GM21423 (cell line): ENCODE measurements around the gene HOXC9.
A peak's percentile ranks its signal among the peaks of the same experiment; 100 is the strongest.

Experiments
- ATAC-seq: cut with Tn5 transposase; IDR thresholded peaks from one replicate; pipeline ENCODE4 v1.9.1; 2021; ENCODE audit warnings: mild to moderate bottlenecking, moderate library complexity; ENCODE audit not compliant: unreplicated experiment

HOXC9 gene

DNA sequence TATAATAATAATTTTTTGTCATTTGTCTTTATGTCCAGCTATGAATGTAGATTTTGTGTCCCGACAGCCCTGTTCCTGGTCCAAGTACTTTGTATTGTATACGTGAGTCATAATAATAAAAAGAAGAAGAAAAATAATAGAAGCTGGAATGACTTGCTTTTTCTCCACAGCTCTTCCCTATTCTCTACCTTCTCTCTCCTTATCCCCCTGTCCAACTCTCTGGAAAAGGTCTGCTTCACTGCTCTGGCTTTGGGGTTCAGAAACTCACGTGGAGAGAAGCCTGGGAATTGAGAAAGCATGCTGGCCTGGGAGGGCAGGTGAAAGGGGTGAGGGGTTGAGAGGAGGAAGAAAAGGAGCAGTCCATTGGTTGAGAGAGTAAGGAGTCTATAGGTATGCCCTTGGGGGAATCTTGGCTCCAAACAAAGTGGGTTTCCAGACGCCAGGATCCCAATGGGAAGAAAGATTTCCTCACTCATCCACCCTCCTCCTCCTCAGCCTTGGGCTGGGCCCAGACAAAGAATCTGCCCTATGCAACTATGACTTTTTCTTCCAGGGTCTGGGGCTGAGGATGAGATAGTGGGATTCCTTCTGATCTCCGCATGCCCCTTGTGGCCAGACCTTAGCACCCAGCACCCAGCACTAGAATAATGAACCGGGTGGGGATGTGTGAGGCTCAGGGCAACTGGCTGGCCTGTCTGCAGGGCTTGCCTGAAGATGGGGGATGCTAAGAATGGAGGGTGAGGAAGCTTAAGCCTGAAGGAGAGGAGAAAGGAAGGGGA, 12.9 kb downstream of the HOXC9 start:
- ATAC-seq: no peak

DNA sequence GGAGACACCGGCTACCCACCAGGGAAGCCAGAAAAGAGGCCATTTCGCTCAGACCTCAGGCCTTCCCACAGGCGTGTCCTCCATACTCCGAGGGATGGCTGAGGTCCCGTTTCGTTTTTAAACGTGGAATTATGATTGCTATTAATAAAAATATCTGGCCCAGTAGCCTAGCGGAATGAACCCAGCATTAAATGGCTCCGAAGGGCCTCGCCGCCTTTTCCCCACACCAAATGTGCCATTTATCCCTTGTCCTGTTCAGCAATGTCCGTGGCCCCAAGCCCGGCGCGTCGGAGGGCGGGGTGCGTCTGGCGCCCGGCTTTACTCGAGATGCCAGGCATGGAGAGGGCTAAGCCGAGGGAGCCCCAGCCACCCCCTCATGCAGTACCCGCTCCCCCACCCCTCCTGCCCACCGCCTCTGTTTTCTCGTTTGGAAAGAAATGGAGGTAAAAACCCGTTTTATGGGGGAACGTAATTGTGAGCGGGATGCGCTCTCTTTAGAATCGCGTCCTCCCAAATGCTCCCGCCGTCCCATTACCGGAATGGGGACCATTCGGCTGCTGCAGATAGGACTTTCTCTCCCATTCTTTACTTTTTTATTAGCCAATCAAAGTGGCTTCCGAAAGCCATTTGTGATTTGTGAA, 14.5 kb downstream of the HOXC9 start:
- ATAC-seq: no peak

DNA sequence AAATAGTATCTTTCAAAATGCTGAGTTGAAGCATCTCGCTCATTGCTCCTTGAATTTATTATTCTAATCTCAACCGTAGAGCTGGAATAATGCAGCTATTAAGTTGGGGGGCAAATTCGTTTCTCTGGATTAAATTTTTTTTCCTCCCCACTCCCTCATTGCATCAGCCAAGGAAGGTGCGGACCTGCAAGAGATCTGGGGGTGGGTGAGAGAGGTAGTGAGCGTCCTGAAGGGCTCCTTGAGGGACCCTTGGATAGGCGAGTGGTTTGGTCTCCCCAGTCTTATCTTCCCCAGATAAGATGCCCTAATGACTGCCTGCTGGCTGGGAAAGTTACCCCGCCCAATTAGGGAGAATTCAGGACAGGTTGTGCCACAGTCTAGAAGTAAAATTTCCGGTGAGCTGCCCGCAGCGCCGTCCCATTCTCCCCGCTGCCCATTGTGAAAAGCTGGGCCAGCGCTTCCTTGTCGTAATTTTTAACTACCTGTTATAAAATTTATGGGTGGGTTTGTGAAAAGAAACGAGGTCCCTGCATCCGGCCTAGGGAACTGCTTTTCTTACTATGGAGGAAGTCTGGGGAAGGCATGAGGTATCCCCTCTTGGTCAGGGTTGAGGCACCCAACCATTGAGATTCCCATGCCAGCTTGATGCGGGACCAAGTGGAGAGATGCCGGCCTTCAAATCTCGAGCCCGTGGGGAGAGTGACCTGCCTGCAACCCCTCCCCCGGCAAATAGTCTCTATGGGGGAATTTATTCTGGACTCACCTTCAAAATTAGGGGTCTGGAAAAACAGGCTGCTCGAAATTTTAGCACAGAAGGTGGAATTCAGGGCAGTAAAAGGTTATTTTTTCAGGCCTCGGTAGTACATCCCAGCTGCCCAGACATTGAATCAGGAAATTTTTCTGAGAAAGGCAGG, 15.3 kb downstream of the HOXC9 start:
- no peak for ATAC-seq

DNA sequence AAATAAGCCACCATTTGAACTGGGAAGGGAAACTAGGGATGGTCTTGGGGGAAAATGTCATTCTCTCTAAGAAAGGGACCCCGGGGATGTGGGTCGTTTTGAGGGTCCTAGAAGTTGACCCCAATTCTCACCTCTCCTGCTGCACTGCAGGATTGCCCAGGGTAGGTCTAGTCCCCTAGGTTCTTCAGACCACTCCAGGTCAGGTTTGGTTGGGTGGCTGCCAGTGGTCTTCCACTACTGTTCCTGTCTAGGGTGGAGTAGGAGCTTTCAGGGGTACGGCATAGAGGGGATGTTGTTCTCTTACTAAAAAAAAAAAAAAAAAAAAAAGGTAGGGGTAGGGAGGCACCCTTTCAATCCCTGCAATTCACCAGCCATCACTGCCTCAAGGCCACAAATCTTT, 16.1 kb downstream of the HOXC9 start:
- no peak for ATAC-seq

DNA sequence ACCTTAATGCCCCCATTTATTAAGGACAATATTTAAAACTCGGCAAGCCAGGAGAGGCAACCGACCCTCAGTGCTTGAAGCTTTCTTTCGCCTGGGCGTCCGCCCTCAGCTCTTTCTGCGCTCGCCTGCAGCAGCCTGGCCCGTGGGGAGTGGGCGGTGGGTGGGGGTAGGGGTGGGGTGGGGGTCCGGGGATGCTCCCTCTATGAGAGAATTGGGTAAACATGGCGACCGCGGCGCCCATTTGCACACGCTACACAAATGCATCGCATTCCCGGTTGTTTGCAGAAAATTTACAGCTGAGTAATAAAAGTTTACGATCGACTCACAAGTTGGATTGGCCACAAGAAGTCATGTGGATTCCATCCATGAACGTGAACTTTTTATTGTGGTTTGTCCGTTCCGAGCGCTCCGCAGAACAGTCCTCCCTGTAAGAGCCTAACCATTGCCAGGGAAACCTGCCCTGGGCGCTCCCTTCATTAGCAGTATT, 16.6 kb downstream of the HOXC9 start:
- no peak for ATAC-seq

DNA sequence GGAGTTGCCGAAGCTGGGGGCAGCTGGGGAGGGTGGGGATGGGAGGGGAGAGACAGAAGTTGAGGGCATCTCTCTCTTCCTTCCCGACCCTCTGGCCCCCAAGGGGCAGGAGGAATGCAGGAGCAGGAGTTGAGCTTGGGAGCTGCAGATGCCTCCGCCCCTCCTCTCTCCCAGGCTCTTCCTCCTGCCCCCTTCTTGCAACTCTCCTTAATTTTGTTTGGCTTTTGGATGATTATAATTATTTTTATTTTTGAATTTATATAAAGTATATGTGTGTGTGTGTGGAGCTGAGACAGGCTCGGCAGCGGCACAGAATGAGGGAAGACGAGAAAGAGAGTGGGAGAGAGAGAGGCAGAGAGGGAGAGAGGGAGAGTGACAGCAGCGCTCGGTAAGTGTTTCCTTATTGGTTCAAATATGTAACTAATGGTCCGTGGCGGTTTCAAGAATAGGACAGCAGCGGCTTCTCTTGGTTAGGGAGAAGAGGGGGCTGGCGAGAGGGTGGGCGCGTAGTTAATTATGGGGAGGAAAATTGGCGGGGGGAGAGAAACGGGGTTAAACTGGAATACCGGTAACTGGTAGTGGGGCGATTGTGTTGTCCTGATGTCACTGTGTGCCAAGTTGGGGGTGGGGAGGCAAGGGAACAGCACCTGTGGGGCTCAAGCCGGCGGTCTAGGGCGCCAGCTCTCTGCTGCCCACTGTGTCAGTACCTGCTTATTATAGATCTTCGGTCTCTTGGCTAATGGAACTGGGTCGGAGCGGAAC, 17.2 kb downstream of the HOXC9 start:
- ATAC-seq: peak; percentile 37

DNA sequence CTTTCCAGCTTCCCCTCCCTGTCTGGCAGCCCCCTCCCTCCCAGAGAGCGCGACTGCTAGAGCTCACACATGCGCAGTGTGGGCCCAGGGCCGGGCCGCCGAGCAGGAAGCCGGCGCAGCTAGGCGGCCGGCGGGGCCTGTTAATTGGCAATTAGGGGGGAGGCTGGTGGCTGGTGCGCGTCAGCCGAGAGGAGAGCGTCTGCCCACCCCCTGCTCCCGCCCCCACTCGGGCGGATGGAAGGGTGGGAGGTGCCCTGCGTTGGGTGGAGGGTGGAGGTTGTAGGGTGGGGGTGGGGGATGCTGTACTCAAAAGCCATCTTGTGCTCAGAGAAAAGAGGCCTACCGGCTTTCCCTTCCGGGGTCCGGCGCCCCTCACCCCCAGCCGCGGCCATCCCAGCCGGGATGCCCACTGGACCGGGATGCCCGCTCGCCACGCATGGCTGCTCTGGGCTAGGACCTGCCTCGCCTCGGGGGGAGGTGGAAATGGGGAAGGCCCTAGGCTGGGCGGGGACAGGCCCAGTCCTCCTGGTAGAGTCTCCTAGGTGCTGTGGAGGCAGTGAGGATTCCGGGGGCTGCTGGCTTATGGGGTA, 18.0 kb downstream of the HOXC9 start:
- ATAC-seq: peak; percentile 75

DNA sequence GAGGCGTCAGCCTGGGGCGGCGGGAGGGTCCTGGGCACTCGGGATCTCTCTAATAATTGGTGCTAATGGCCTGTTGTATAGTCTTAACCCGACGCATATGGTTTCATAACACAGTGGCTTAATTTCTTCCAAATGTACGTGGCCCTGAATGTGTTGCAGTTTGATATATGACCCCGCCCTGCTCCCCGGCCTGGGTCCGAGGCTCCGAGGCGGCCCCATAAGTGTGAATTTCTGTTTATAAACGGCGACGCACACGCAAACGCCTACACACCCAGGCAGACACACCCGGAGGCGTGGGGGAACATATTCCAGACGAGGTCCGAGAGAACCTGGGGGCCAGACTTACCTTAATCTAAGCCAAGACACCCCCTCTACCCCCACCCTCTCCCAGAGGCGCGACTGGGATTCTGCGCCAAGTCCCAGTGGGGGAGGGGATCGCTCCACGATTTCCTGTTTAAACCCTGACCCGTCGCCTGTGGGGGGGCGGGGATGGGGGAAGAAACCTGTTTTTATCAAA, 18.6 kb downstream of the HOXC9 start:
- ATAC-seq: no peak

DNA sequence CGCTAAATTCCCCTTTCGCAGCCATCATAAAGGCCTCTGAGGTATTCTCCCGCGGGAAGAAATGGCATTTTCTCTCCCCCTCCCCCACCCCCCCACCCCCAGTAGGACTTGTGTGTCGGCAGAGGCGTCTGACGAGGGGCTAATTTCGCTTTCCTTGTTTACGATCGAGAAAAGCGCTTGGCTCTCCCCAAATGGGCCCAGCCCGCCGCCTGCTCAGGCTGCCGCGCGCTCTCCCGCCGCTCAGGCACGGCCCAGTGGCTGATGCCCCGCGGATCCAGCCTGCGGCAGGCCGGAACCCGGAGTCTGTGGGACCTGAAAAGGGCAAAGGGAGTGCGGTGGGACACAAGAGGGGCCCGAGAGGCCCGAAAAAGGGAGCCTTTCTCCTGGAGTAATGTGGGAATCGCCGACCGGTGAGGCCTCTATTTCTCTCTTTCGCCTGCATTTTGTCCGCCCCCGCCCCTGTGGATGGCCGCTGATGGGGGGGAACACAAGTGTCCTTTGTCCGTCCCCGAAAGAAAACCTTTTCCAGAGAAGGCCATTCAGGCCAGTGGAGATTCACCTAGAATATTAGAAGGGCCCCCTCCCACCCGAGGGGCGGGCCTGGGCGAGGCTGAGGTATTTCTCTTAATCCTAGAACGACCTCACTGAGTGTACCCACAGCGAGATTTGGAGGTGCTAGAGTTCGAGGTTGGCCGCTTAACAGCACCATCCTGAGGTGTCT, 19.3 kb downstream of the HOXC9 start:
- ATAC-seq: no peak

DNA sequence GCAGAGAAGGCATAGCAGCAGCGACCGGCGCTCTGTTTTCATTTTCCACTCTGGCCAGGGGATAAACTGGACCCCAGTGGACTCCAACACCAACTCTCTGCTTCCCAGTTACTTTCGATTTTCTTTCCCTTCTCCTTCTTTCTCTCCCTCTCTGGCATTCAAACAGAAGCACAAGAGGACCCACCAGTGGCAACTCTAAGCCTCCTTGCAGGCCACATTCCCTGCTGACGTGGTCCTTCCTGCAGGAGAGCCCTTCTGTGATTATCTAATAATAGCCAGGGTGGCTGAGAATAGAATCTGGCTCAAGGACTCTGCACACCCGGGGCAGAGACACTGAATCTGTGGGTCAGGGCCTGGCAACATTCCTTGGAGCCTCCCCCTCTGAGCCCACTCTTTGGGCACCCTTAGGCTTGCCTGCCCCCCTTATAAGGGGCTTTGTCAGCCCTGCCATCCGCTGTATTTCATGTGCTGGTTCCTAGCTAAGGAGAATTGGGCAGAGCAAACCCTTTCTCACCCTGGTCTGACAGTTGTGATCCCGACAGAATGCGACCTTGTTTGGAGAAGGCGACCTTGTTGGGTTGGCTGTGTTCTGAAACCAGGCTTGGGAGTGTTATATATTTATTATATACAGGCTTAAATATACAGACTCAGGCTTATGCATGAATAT, 20.1 kb downstream of the HOXC9 start:
- ATAC-seq: no peak

DNA sequence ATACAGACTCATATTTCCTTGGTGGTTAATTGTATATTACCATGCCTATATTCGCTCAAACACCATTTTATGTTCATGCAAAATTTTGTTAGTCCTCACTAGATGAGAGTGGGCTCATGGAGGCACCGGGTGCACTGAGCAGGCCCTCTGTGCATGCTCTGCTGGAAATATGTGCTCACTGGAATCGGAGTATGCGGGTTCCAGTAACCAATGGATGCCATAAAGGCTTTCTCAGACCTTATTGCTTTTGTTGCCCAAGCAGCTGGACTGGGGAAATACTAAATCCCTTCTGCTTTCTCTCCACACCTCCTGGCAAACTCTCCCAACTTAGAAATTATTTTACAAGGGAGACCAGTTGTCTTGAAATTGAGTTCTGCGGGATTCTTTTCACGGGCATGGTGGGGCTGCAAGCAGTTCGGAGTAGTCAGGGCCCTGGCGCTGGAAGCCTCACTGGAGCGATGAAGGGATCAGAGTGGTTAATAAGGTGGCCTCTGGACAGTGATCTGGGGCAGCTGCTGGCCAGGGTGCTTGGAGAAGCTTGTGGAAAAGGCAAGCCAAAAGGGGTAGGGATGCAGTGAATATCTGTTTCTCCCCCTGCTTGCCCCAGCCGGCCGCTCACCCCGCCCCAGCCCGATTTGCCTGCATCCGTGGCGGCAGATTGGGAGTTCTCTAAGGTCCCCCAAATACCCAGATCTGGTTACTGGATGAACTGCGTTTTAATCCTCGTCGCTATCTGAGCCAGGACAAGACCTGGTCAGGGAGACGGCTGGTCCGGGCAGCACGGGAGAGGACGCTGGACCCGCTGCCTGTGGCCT, 20.8 kb downstream of the HOXC9 start:
- no peak for ATAC-seq

DNA sequence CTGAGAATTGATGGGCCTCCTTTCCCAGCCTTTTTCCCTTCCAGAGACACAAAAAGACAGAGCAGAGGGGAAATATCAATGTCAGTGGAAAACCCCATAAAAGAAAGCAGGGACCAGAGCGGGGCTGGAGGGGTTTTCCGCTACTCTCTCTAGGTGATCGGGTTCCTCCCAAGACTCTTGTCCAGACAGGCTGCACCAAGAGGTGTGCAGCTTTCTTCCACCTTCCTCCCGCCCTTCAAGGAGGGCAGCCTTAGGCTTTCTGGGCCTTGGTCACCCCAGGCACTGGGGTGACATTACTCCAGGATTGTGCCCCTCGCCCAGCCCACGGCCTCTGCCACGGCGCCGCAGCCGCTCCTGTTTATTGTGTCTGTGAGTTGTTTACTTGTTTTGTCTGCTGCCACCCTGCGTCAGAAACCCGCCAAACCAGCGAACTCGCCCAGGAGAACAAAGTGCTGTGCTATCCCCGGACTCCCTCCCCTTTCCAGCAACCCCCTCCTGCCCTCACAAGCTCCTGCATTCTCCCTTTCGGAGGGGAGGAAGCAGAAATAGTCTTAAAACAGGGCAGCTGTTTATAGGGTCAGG, 21.6 kb downstream of the HOXC9 start:
- no peak for ATAC-seq

DNA sequence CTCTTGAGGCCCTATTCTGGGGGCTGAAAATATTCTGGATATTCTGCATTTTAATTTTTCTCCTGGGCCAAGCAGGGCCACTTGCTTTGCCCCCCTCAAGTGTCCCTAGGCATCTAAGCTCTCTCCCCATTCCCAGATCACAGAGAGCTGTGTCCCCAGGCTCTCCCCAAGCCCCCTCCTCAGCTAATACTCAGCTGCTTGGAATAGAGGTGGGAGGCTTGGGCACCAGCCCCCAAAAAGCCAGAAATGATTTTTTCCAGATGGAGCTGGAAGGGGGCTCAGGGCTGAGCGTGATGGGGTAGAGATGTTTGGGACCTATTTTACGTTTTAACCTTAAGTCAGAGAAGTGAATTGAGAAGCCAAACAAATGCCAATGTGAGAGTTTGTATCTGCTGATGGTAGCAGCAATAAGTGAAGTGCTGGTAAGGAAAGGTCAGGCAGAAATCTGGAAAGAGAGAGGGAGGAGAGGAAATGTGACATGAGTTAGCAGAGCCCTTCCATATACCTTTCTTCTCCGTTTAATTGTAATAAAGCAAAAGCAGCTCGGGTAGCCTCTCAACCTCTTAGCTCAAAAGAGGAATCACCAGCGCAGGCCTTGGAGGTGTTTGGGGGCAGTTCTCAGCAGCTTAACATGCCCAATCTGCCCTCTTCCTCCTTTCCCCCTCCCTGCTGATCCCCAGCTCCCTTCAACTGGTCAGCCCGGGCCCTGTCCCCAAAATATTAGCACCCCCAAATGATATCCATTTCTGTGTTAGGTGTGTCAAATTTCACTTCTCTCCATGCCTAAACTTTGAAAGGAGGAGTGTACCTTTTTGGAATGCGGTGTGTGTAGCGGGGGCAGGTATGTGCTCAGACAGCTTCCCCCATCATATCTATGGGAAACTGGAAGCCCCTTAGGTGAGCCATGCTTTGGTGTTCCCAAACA, 23.3 kb downstream of the HOXC9 start:
- no peak for ATAC-seq

DNA sequence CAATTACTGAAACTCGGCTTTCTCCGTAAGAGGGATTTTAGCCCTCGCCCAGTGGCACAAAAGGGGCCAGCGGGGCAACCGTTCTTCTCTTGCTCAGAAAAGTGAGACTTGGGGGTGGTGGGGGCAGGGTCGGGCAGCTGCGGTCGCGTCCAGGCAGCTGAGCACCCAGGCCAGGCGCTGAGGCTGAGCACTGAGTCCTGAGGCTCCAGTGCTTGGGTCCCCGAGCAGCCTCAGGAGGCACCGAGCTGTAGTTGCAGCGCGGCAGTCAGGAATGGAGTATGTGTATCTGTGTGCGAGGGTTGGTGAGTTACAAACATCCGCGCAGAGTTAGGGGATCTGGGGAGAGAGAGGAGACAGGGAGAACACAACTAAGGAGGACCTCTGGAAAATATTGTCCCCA, 24.2 kb downstream of the HOXC9 start:
- ATAC-seq: no peak

DNA sequence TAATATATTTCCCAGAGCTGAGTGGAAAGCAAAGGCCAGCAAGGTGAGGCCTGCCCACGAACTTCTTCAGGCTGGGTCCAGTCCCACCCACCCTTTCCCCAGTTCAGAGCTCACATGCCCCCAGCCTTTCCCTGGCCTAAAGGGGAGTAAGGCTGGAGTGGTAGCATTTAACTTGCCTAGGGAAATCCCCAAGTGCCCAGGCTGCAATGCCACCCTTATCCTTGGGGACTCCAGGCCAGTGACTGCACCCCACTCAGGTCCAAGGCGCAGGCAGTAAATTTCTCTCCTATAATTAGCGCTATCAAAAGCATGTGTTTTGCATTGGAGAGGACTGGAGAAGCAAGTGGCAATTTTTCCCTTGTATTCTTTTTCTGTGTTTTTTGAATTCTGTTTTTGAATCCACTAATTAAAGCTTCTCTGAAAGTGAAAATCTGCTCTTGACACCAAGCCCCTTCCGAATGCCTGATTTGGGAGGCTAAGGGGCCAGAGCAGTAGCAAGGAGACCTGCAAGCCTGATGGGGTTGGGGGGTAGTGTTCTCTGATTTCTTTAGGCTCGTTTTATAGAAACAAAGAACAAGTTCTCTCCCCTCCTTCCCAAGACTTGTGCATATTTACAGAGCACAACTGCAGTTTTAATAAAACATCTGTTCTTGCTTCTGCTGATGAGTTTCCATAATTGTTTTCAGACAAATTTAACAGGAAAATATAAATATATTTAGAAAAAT, 24.8 kb downstream of the HOXC9 start:
- ATAC-seq: no peak
